CD14-positive monocyte (primary cell): ENCODE data around the gene ADCY1. TPM values are rescaled to one million over a fixed set of nuclear protein-coding genes. Genes with fewer than 3 reads are reported as not detected.

ENCODE experiments used
- DNase-seq, 3 donors: peaks; one replicate each; pipeline ENCODE4 v3.0.0-alpha.2; 2011 to 2022
- H2AFZ ChIP-seq: 2 replicates; pipeline ENCODE4 v1.6.0; 2012; ENCODE audit warnings: mild to moderate bottlenecking, low read depth, low read length, inconsistent platforms; ENCODE audit not compliant: insufficient read depth, poor library complexity, severe bottlenecking
- H3K27ac ChIP-seq, 2 donors: 1 replicate in 1 of 2; 2 replicates in 1 of 2; pipeline ENCODE4 v1.5.1; 2012 to 2013; ENCODE audit warnings: low read length in 2 of 2, control low read depth in 1 of 2, inconsistent platforms in 1 of 2, low read depth in 1 of 2, mild to moderate bottlenecking in 1 of 2
- H3K27me3 ChIP-seq, 2 donors: one replicate each; pipeline versions ENCODE4 v1.6.0 to v1.6.1; 2011 to 2013; ENCODE audit warnings: low read length in 2 of 2; ENCODE audit not compliant: control insufficient read depth in 2 of 2, insufficient read depth in 2 of 2
- H3K36me3 ChIP-seq, 2 donors: replicated peaks in 1 of 2; 1 replicate in 1 of 2; 2 replicates in 1 of 2; pipeline versions ENCODE4 v1.5.1 to v1.6.1; 2012 to 2013; ENCODE audit warnings: low read length in 2 of 2, control low read depth in 1 of 2, inconsistent platforms in 1 of 2, mild to moderate bottlenecking in 1 of 2; ENCODE audit not compliant: insufficient read depth in 2 of 2, control insufficient read depth in 1 of 2
- H3K4me1 ChIP-seq, 2 donors: 1 replicate in 1 of 2; 2 replicates in 1 of 2; pipeline versions ENCODE4 v1.5.1 to v1.6.1; 2012 to 2013; ENCODE audit warnings: low read length in 2 of 2, control low read depth in 1 of 2, inconsistent platforms in 1 of 2, mild to moderate bottlenecking in 1 of 2, moderate library complexity in 1 of 2; ENCODE audit not compliant: insufficient read depth in 2 of 2, control insufficient read depth in 1 of 2
- H3K4me2 ChIP-seq: replicated peaks from 2 replicates; pipeline ENCODE3; 2012; ENCODE audit warnings: low read length, moderate library complexity, mild to moderate bottlenecking; ENCODE audit not compliant: poor library complexity, severe bottlenecking; ENCODE audit errors: extremely low read depth
- H3K4me3 ChIP-seq, 3 experiments: fragments of 200-600 bp in 1 of 3; sonication (generic) in 1 of 3; replicated peaks in 1 of 3; 1 replicate in 2 of 3; 2 replicates in 1 of 3; pipeline ENCODE4 v1.5.1; 2011 to 2013; ENCODE audit warnings: low read length in 3 of 3, mild to moderate bottlenecking in 3 of 3, control low read depth in 2 of 3, low read depth in 2 of 3, inconsistent platforms in 1 of 3, moderate library complexity in 1 of 3
- H3K79me2 ChIP-seq: 2 replicates; pipeline ENCODE4 v1.6.0; 2012; ENCODE audit warnings: mild to moderate bottlenecking, control low read depth, inconsistent platforms, low read length, moderate library complexity; ENCODE audit not compliant: insufficient read depth
- H3K9ac ChIP-seq: 2 replicates; pipeline ENCODE4 v1.6.0; 2017; ENCODE audit warnings: low read length, mild to moderate bottlenecking; ENCODE audit not compliant: insufficient read depth, poor library complexity, severe bottlenecking
- H3K9me3 ChIP-seq, 2 donors: replicated peaks in 1 of 2; 1 replicate in 1 of 2; 2 replicates in 1 of 2; pipeline versions ENCODE4 v1.5.1 to v1.6.1; 2012 to 2013; ENCODE audit warnings: low read length in 2 of 2, control low read depth in 1 of 2; ENCODE audit not compliant: control insufficient read depth in 1 of 2, insufficient read depth in 1 of 2
- H4K20me1 ChIP-seq: 2 replicates; pipeline ENCODE4 v1.6.0; 2012; ENCODE audit warnings: mild to moderate bottlenecking, low read length, control low read depth, moderate library complexity; ENCODE audit not compliant: insufficient read depth
- H3K27ac Mint-ChIP-seq, 7 donors: one replicate each; pipeline ENCODE4 v1.8.0; 2020; ENCODE audit warnings: mild to moderate bottlenecking in 7 of 7, mixed read lengths in 7 of 7, moderate library complexity in 6 of 7, inconsistent platforms in 2 of 7
- H3K27me3 Mint-ChIP-seq, 3 donors: one replicate each; pipeline ENCODE4 v1.8.0; 2021 to 2022; ENCODE audit warnings: low read depth in 3 of 3, mild to moderate bottlenecking in 3 of 3, mixed read lengths in 3 of 3, moderate library complexity in 3 of 3, inconsistent platforms in 1 of 3
- H3K36me3 Mint-ChIP-seq, 2 donors: one replicate each; pipeline ENCODE4 v1.8.0; 2020; ENCODE audit warnings: mixed read lengths in 2 of 2, inconsistent platforms in 1 of 2, mild to moderate bottlenecking in 1 of 2
- H3K4me1 Mint-ChIP-seq: one replicate; pipeline ENCODE4 v1.8.0; 2020; ENCODE audit warnings: mild to moderate bottlenecking, mixed read lengths
- H3K4me3 Mint-ChIP-seq, 2 donors: one replicate each; pipeline ENCODE4 v1.8.0; 2020; ENCODE audit warnings: mild to moderate bottlenecking in 2 of 2, mixed read lengths in 2 of 2, moderate library complexity in 1 of 2
- H3K9me3 Mint-ChIP-seq, 7 donors: one replicate each; pipeline ENCODE4 v1.8.0; 2020 to 2022; ENCODE audit warnings: mixed read lengths in 7 of 7, mild to moderate bottlenecking in 6 of 7, moderate library complexity in 6 of 7, inconsistent platforms in 2 of 7
- WGBS: methylation state at CpG from one replicate; pipeline ENCODE4 v1.1.5; 2013; ENCODE audit warnings: missing lambda C conversion rate; ENCODE audit not compliant: insufficient coverage; 5-methylcytosine and 5-hydroxymethylcytosine counted together
- intact Hi-C, 2 donors: fragments of 100-400 bp; cut with micrococcal nuclease; formaldehyde crosslinking; loops; one replicate each; pipeline versions ENCODE4 v1.15.0 to v1.15.1; 2023
- polyA minus RNA-seq: library from RNA; depleted of rRNA, polyadenylated mRNA; stranded (reverse); fragments of >200 nt; gene quantifications from 2 replicates; pipeline ENCODE4 v1.2.3, GENCODE V29; 2012
- polyA plus RNA-seq, 3 donors: library from polyadenylated mRNA; depleted of rRNA in 1 of 3; unstranded in 2 of 3; stranded (reverse) in 1 of 3; fragments of 300-500 nt in 2 of 3; fragments of >200 nt in 1 of 3; fragmentation: Illumina TruSeq in 2 of 3; gene quantifications; 1 replicate in 2 of 3; 2 replicates in 1 of 3; pipeline ENCODE4 v1.2.3, GENCODE V29; 2012 to 2021
- total RNA-seq, 12 experiments: library from RNA in 1 of 12; stranded (reverse) in 1 of 12; fragments of 120-200 nt in 1 of 12; gene quantifications; one replicate each; pipeline ENCODE4 v1.2.4 and lab custom pipeline; 2013 to 2026; ENCODE audit warnings: mixed read lengths in 6 of 12, inconsistent platforms in 1 of 12
- TF ChIP-seq, protein P1 (sequence below): fragments of 200-600 bp; IDR thresholded peaks from one replicate; pipeline ENCODE4 v1.8.0; 2022; ENCODE audit warnings: antibody characterized with exemption, mild to moderate bottlenecking

The ADCY1 gene
- total RNA-seq (2013) = 0.02 TPM
- polyA plus RNA-seq (under 1 TPM in 1 of 3 donors, not detected in 2; 0.01 TPM), polyA minus RNA-seq (not detected in 2 replicates), total RNA-seq (lab: John Stamatoyannopoulos, UW) (0 to 15.4 (median 0.10) reads per million in 11 experiments)

DNA sequence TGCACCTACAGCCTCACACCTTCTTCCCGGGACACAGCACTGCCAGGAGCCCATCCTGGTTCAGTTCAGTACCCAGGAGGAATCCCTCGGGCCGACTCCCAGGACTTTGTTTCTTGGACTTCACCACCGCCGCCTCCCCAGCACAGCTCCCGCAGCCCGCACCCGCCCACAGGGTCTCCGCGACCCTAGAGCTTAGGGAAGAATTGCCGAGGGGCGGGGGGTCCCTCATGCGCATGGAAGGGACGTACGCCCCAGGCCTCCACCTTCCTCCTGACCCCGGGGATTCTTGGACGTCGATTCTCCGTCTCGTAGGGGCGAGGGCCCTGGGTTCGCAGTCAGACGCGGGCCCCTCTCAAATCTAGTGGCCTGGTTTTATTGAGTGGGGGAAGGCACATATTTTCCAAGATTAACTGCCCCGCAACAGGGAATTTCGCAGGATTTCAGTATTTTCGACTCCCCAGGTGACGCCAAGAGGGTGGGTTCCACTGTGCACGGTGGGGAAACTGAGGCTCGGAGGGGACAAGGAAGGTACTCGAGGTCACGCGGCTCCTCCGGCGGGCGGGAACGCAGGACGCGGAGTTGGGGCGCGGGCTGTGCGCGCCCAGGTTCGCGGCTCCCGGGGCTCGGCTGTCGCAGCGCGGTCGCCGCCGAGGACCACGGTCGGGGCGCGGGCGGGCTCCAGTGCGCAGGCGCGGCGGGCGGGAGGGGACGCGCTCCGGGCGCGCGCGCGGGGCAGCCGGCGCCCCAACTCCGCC lies at the start of gene ADCY1:
ADCY1 (plus strand) TSS at position 708 of the 755 bp plus-strand sequence. CDS start 176 bp downstream, outside the sequence.
- no peaks in the 10 kb centered on the region for H3K4me1 Mint-ChIP-seq

DNA sequence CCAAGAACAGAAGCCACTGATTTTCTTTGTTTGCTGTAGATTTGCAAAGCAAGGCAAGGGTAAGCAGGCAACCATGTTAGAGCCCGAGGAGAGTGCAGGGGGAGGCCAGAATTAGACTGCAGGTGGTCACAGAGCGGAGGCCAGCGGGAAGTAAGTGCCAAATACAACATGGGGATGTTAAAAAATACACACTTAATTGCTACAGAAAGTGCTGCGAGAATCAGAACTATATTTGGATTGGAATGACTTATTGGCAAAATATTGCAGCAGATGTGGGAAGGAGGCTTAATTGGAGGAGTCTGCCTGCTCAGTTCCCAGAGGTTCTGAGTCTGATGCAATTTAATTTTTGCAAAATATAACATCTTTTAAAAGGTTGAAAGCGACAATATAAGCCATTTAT lies 49.7 kb upstream of the ADCY1 start:
- Histone ChIP-seq H3K9ac (no peak overlapping the region), H3K79me2 (no peaks in the 10 kb centered on the region), H3K27ac (no peak overlapping the region), H3K36me3 (no peaks in the 10 kb centered on the region), H3K4me1 (no peaks in the 10 kb centered on the region), H3K27me3 (no peaks in the 10 kb centered on the region), H4K20me1 (no peaks in the 10 kb centered on the region), H3K4me2 (no peak overlapping the region), H3K4me3 (no peak overlapping the region), H2AFZ (no peak overlapping the region), H3K9me3 (peaks cover 0 to 8% of the 10 kb centered on the region in 2 donors)
- Mint-ChIP-seq H3K9me3 (peaks cover 2 to 10% (median 4%) of the 10 kb centered on the region in 7 donors), H3K27ac (no peak overlapping the region), H3K4me3 (no peak overlapping the region), H3K27me3 (peaks cover 0 to 3% (median 1%) of the 10 kb centered on the region in 3 donors), H3K36me3 (no peaks in the 10 kb centered on the region), H3K4me1 (no peaks in the 10 kb centered on the region)
- no peak for DNase-seq
- intact Hi-C loops = no loop called here
- WGBS = 71% methylated on average over 1 of the region's 5 CpGs
- TF ChIP-seq, protein P1, sequence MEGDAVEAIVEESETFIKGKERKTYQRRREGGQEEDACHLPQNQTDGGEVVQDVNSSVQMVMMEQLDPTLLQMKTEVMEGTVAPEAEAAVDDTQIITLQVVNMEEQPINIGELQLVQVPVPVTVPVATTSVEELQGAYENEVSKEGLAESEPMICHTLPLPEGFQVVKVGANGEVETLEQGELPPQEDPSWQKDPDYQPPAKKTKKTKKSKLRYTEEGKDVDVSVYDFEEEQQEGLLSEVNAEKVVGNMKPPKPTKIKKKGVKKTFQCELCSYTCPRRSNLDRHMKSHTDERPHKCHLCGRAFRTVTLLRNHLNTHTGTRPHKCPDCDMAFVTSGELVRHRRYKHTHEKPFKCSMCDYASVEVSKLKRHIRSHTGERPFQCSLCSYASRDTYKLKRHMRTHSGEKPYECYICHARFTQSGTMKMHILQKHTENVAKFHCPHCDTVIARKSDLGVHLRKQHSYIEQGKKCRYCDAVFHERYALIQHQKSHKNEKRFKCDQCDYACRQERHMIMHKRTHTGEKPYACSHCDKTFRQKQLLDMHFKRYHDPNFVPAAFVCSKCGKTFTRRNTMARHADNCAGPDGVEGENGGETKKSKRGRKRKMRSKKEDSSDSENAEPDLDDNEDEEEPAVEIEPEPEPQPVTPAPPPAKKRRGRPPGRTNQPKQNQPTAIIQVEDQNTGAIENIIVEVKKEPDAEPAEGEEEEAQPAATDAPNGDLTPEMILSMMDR = no peak

More for the DNA sequence above, at the start of gene ADCY1:
- no peaks in the 10 kb centered on the region for H3K36me3 Mint-ChIP-seq
- peak within 1 kb of the TSS in 1 of 3 experiments; percentile 28 for H3K4me3 ChIP-seq
- peak within 1 kb of the TSS; percentile 41 for H3K4me2 ChIP-seq
- H3K9ac ChIP-seq = no peak within 1 kb of the TSS
- H3K9me3 Mint-ChIP-seq = peaks cover 0 to 13% (median 3%) of the 10 kb centered on the region in 7 donors
- no peaks in the 10 kb centered on the region for H3K36me3 ChIP-seq
- no peaks in the 10 kb centered on the region for H3K9me3 ChIP-seq
- TF ChIP-seq, protein P1 = no peak
- intact Hi-C loops = no loop called here
- peaks cover 24 to 50% of the 10 kb centered on the region in 2 donors for H3K27me3 ChIP-seq
- H3K27ac Mint-ChIP-seq = no peak within 1 kb of the TSS
- 5% methylated on average over 65 of the region's 74 CpGs for WGBS
- H3K4me1 ChIP-seq = no peaks in the 10 kb centered on the region
- no peak within 1 kb of the TSS for H3K27ac ChIP-seq
- H3K79me2 ChIP-seq = no peaks in the 10 kb centered on the region
- peak within 1 kb of the TSS; percentile 43 to 85 for H3K4me3 Mint-ChIP-seq
- DNase-seq = no peak
- no peak within 1 kb of the TSS for H2AFZ ChIP-seq
- no peaks in the 10 kb centered on the region for H4K20me1 ChIP-seq
- H3K27me3 Mint-ChIP-seq = peaks cover 49 to 67% (median 52%) of the 10 kb centered on the region in 3 donors
